ENCODE data around the gene ANTXR1.
"Not testable (repeated sequence)": the region's sequence is repeated elsewhere in the genome, so short reads cannot be mapped to it uniquely, and the experiment has no call there.

Gene ANTXR1

GRCh38 chr2:69171116-69171896 lies 158.3 kb downstream of the ANTXR1 start:
- Mint-ChIP-seq H3K4me1 (ENCODE audit: low read depth) (no peaks in the 10 kb centered on the region), H3K36me3 (ENCODE audit: low read depth) (no peaks in the 10 kb centered on the region), H3K9me3 (no peaks in the 10 kb centered on the region), H3K27ac (no peak overlapping the region), H3K27me3 (ENCODE audit: low read depth) (peaks cover 22% of the 10 kb centered on the region), H3K4me3 (no peak overlapping the region)
- no peak for DNase-seq (ENCODE audit: low spot score)

- H3K27me3 Mint-ChIP-seq (ENCODE audit: low read depth), result peaks cover 21% of the 10 kb centered on the region
- H3K4me3 Mint-ChIP-seq, result no peak overlapping the region
- no peak overlapping the region for H3K27ac Mint-ChIP-seq
- no peaks in the 10 kb centered on the region for H3K36me3 Mint-ChIP-seq (ENCODE audit: low read depth)
- no peaks in the 10 kb centered on the region for H3K4me1 Mint-ChIP-seq (ENCODE audit: low read depth)
- DNase-seq (ENCODE audit: low spot score), result no peak
- H3K9me3 Mint-ChIP-seq, result no peaks in the 10 kb centered on the region
These were observed 159.0 kb downstream of the ANTXR1 start for GRCh38 chr2:69171897-69172525.

DNA sequence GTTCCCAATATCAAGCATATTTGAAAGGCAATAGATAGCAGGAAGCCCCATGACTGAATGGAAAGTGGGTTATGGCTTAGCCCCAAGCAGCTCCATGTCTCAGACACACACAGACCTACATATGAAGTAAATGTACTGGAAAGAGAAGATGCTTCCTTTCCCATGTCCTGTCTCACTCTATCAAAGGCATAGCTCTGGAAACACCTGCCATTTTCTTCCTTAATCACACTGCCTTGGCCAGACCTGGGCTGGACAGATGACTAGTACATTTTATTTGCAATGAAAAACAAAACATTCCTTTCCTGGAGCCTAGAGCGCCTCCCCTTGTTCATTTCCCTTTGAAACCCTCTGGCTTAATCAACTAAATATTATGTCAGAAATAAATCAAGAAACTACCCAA lies 160.7 kb downstream of the ANTXR1 start:
- Mint-ChIP-seq H3K4me1 (ENCODE audit: low read depth) (peaks cover 4% of the 10 kb centered on the region), H3K27me3 (ENCODE audit: low read depth) (peaks cover 29% of the 10 kb centered on the region)

GRCh38 chr2:69174211-69174610 lies 161.2 kb downstream of the ANTXR1 start:
- H3K27ac Mint-ChIP-seq; H3K4me1 Mint-ChIP-seq (ENCODE audit: low read depth); H3K36me3 Mint-ChIP-seq (ENCODE audit: low read depth); DNase-seq (ENCODE audit: low spot score); H3K4me3 Mint-ChIP-seq; H3K9me3 Mint-ChIP-seq: not testable (repeated sequence)
- H3K27me3 Mint-ChIP-seq (ENCODE audit: low read depth), result peaks cover 26% of the 10 kb centered on the region

More for the DNA sequence above, 160.7 kb downstream of the ANTXR1 start:
- DNase-seq (ENCODE audit: low spot score), result no peak
- H3K9me3 Mint-ChIP-seq, result no peaks in the 10 kb centered on the region
- H3K36me3 Mint-ChIP-seq (ENCODE audit: low read depth), result no peaks in the 10 kb centered on the region
- H3K27ac Mint-ChIP-seq, result no peak overlapping the region
- no peak overlapping the region for H3K4me3 Mint-ChIP-seq

DNA sequence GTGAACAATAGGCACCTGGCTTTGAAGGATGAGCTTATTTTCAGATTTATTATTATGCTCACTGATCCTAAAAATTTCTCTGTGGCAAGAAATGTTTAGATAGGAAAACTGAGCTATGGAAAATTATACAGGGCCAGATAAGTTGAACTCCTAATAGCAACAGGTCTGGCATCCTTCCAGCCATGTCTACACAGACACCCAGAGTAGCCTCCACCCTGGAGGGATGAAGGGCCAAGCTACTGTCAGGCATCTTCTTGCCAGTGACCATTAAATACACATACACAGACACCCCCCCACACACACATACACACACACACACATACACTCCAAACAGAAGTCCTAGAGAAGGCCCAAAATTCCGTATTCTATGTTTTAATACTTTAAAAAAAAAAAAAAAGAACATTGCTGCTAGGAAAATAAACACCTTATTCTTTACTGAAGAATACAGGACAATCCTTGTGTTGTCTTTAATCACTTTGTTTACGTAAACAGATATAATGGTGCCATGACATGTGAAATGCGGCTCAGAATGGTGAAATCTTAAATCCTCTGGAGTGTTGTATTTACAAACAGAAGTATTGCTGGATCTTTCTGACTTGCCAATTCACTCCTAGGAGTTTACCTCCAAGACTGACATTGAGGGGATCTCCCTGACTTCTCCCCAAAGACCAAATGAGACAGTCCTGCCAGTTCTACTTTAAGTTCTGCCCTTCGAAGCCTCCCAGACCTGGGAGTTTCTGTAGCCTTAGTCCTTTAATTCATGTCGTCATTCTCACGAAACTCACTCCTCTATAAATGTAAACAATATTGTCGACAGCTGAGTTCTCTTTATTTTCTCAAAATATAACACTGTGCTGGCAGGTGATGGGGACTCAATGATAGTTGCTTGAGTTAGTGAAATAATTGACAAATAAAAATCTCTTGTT lies 163.1 kb downstream of the ANTXR1 start:
- H3K27me3 Mint-ChIP-seq (ENCODE audit: low read depth), result peaks cover 21% of the 10 kb centered on the region
- H3K27ac Mint-ChIP-seq, result no peak overlapping the region
- H3K36me3 Mint-ChIP-seq (ENCODE audit: low read depth), result no peaks in the 10 kb centered on the region
- no peaks in the 10 kb centered on the region for H3K9me3 Mint-ChIP-seq
- DNase-seq (ENCODE audit: low spot score), result no peak
- H3K4me3 Mint-ChIP-seq, result no peak overlapping the region
- H3K4me1 Mint-ChIP-seq (ENCODE audit: low read depth), result peaks cover 4% of the 10 kb centered on the region

DNA sequence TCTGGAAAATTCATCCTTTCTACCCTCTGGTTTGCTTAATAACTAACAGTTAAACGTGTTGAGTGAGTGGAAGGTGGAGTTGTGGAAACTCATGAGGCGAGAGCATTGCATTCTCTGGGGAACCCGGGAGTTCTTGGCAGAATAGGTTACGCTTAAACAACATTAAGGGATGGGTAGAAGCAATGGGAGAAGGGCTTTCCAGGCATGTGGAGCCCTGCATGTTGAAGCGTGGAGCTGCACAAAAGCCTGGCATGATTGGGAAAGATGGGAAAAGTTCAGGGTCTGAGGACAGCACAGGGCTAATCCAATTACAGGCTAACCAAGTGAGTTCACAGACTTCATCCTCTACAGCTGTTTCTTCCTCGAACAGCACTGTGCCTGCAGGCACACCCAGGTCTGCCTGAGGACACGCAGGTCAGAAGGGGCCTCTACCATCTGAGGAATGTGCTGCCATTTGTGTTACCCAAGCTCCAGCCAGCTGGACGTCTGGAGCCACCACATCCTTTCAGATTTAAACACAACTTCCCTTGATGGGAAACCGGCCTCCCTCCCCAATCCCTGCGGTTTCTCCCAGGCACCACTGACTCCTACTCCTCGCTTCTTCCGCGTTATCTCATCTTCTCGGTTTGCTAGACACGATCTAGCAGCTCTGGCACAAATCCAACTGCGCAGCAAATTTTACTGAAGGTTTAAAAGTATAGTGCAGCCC lies 164.2 kb downstream of the ANTXR1 start:
- Mint-ChIP-seq H3K27me3 (ENCODE audit: low read depth) (peaks cover 23% of the 10 kb centered on the region), H3K4me1 (ENCODE audit: low read depth) (peaks cover 4% of the 10 kb centered on the region), H3K9me3 (no peaks in the 10 kb centered on the region), H3K36me3 (ENCODE audit: low read depth) (no peaks in the 10 kb centered on the region), H3K4me3 (no peak overlapping the region), H3K27ac (no peak overlapping the region)
- no peak for DNase-seq (ENCODE audit: low spot score)

GRCh38 chr2:69177785-69178636 lies 165.0 kb downstream of the ANTXR1 start:
- Mint-ChIP-seq H3K36me3 (ENCODE audit: low read depth) (no peaks in the 10 kb centered on the region), H3K4me1 (ENCODE audit: low read depth) (peaks cover 4% of the 10 kb centered on the region), H3K27me3 (ENCODE audit: low read depth) (peaks cover 21% of the 10 kb centered on the region), H3K27ac (no peak overlapping the region), H3K4me3 (no peak overlapping the region), H3K9me3 (no peaks in the 10 kb centered on the region)
- DNase-seq (ENCODE audit: low spot score), result no peak

DNA sequence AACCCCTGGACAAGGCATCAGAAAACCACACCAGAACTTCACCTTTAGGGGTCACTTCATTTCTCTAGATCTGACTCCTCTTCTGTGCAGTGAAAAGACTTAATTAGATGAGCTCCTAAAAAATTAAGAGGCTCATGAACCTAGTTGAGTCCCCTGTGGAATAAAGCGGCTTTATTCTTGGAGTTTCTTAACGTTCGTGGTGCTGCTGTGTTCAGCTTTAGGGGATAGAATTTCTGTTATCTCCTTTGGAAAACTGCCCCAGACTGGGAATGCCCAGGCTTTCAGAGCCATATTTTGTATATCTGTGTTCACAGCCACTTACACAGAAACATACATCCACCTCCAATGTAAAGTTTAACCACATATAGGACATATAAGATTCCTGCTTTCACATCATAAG lies 165.8 kb downstream of the ANTXR1 start:
- no peaks in the 10 kb centered on the region for H3K36me3 Mint-ChIP-seq (ENCODE audit: low read depth)

DNA sequence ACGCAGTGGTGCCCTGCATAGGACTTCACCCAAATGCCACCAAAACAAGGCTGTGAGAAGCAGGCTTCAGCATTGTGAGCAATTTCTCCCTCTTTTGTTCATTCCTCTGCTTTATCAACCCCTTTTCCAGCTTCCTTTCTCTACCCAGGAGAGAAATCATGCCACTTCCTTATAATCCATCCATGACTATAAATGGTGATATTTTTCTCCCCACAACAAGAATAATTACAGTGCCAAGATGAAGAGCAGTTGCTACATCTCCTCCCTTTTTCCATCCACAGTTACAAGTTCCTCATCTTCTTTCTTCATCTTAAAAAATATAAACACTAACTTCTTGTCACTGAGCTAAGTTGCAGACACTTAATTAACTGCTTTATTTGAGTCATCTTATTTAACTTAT lies 167.2 kb downstream of the ANTXR1 start:
- H3K27ac Mint-ChIP-seq, result no peak overlapping the region
- H3K4me3 Mint-ChIP-seq, result no peak overlapping the region

More for the DNA sequence above, 165.8 kb downstream of the ANTXR1 start:
- no peaks in the 10 kb centered on the region for H3K9me3 Mint-ChIP-seq
- no peak overlapping the region for H3K4me3 Mint-ChIP-seq
- peaks cover 17% of the 10 kb centered on the region for H3K27me3 Mint-ChIP-seq (ENCODE audit: low read depth)
- H3K4me1 Mint-ChIP-seq (ENCODE audit: low read depth), result peaks cover 4% of the 10 kb centered on the region
- no peak for DNase-seq (ENCODE audit: low spot score)
- H3K27ac Mint-ChIP-seq, result no peak overlapping the region

DNA sequence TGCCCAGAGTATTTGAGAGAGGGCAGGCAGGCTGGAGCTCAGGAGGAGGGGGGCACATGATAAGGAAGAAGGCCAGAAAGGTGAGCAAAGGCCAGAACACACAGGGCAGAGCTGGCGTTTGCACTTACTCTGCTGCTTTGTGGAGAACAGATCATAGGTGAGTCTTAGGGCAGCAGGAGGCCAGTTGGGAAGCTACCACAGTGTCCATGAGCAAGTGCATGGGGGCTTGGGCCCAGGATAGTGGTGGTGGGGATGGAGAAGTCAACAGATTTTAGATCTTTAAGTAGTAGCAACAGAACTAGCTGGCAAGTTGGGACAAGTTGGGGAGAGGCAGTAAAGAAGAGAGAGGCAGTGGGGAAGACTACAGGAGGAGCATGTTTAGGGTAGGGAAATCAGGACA lies 168.0 kb downstream of the ANTXR1 start:
- H3K27me3 Mint-ChIP-seq (ENCODE audit: low read depth), result peaks cover 17% of the 10 kb centered on the region
- DNase-seq (ENCODE audit: low spot score), result no peak
- H3K4me3 Mint-ChIP-seq, result no peak overlapping the region
- H3K36me3 Mint-ChIP-seq (ENCODE audit: low read depth), result no peaks in the 10 kb centered on the region
- H3K4me1 Mint-ChIP-seq (ENCODE audit: low read depth), result peaks cover 4% of the 10 kb centered on the region
- no peak overlapping the region for H3K27ac Mint-ChIP-seq
- no peaks in the 10 kb centered on the region for H3K9me3 Mint-ChIP-seq

More for the DNA sequence above, 167.2 kb downstream of the ANTXR1 start:
- Mint-ChIP-seq H3K36me3 (ENCODE audit: low read depth) (no peaks in the 10 kb centered on the region), H3K9me3 (no peaks in the 10 kb centered on the region), H3K27me3 (ENCODE audit: low read depth) (peaks cover 17% of the 10 kb centered on the region), H3K4me1 (ENCODE audit: low read depth) (peaks cover 4% of the 10 kb centered on the region)
- no peak for DNase-seq (ENCODE audit: low spot score)

DNA sequence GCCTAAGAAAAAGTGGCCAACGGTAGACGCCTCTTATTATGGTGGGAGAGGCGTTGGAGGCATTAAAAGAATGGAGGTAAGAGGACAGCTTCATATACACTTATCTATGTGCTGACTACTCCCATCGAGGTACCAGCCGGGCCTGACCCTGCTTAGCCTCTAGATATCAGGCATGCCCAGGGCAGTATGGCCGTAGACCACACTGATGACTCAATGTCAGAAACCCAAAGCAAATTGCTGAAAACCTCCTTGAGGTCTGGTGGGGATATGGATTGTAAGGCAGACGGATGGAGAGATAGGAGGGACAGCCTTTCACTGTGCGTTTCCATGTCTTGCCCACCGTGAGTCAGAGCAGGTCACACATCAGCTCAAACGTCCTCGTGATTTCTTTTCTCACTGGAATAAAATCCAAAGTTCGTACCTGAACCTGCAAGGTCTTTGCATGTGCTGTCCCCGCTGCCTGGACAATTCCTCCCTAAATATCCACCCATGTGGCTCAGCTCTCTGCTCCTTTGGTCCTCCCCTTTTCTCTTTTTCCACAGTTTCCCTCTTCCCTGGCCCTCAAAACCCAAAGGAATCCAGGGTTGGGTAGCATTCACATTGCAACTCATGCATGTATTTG lies 168.9 kb downstream of the ANTXR1 start:
- H3K4me1 Mint-ChIP-seq (ENCODE audit: low read depth), result peaks cover 4% of the 10 kb centered on the region
- peaks cover 15% of the 10 kb centered on the region for H3K27me3 Mint-ChIP-seq (ENCODE audit: low read depth)
- no peak overlapping the region for H3K27ac Mint-ChIP-seq
- H3K9me3 Mint-ChIP-seq, result no peaks in the 10 kb centered on the region
- DNase-seq (ENCODE audit: low spot score), result no peak
- no peak overlapping the region for H3K4me3 Mint-ChIP-seq
- H3K36me3 Mint-ChIP-seq (ENCODE audit: low read depth), result no peaks in the 10 kb centered on the region

GRCh38 chr2:69183659-69184058 lies 170.7 kb downstream of the ANTXR1 start:
- Mint-ChIP-seq H3K27ac (no peak overlapping the region), H3K4me1 (ENCODE audit: low read depth) (no peaks in the 10 kb centered on the region), H3K27me3 (ENCODE audit: low read depth) (peaks cover 7% of the 10 kb centered on the region), H3K4me3 (no peak overlapping the region), H3K36me3 (ENCODE audit: low read depth) (no peaks in the 10 kb centered on the region), H3K9me3 (no peaks in the 10 kb centered on the region)
- no peak for DNase-seq (ENCODE audit: low spot score)
